Measurements from ENCODE around the gene KCNK1.
"Not testable (repeated sequence)": the region's sequence is repeated elsewhere in the genome, so short reads cannot be mapped to it uniquely, and the experiment has no call there.

The KCNK1 gene

DNA sequence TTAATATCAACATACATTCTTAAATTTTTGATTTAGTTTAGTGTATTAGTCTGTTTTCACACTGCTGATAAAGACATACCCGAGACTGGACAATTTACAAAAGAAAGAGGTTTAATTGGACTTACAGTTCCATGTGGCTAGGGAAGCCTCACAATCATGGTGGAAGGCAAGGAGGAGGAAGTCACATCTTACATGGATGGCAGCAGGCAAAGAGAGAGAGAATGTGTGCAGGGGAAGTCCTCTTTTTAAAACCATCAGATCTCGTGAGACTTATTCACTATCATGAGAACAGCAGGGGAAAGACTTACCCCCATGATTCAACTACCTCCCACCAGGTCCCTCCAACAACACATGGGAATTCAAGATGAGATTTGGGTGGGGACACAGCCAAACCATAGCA, 56.5 kb downstream of the KCNK1 start:
- DNase-seq: not testable (repeated sequence)

DNA sequence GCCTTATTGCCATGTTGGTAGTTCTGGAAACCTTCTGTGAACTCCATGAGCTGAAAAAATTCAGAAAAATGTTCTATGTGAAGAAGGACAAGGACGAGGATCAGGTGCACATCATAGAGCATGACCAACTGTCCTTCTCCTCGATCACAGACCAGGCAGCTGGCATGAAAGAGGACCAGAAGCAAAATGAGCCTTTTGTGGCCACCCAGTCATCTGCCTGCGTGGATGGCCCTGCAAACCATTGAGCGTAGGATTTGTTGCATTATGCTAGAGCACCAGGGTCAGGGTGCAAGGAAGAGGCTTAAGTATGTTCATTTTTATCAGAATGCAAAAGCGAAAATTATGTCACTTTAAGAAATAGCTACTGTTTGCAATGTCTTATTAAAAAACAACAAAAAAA, 57.4 kb downstream of the KCNK1 start:
- no peak for DNase-seq

DNA sequence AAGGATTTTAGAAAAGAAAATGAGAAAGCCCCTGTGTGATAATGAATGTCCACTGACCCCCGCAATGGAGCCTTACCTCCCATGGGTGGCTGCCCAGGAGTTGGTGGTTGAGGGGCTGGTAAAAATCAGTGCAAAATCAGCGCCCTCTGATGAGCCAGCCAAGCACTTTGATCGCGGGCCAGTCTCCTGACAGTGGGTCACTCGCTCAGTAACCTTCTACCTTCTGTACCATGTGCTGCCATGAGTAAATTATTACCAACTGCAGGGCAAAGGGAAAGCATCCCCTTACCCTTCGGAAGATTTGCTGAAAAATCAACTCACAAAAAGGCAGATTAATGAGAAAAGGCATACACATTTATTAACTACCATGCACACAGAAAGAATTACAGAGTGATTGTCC, 58.8 kb downstream of the KCNK1 start:
- DNase-seq: no peak

GRCh38 chr1:233673261-233673946, 59.5 kb downstream of the KCNK1 start:
- DNase-seq: no peak

DNA sequence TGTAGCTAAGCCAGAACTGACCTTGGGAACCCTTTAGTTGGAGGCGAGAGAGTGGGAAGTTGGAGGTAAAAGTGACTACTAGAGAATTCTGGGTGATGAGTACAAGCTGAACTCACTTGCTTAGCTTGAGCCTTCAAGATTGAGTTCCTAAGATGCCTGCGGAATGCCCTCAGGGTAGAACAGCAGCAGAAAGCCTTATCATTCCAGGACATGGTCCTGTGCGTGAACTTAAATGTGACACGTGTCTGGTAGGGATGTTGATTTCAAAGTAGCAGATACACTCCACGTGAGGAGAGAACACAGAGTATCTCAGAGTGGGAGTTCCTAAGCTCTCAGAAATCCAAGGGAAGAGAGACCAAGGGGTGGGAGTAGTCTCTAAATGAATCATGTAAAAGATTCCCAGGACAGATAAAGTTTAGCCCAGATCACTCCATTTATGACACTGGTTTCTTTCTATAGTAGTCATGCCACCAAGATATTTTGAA, 60.1 kb downstream of the KCNK1 start:
- no peak for DNase-seq

- DNase-seq: no peak
Observed at GRCh38 chr1:233675446-233675845, 61.5 kb downstream of the KCNK1 start.

GRCh38 chr1:233675893-233676292, 62.0 kb downstream of the KCNK1 start:
- DNase-seq: no peak

DNA sequence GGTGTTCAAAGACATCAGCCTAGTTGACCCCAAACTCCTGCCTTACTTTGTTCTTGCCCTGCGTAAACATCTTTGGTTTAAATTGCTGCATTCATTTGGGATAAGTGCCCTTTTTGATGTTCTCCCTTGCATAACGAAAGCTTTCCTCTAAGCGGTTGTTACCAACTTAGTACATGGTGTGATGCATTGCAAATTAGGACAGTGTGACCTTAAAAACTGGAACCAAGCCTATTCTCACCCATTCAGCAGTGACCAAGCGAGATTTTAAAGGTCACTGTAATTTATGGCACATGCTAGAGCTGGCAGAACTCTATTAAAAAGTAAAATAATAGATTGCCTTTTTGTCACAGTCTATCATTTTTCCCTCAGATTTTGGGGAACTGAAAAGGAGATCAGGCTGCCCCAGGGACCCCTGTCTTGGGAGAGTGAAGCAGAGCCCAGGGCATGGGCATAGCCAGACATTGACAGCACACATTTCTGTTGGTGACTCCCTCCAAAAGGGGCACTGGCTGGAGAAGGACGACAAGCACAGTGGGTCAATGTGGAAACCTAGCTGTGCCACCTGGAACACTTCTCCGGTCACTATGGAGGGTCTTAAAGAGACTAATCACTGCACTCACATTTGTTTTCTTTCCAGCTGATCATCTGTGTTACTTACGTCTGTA, 63.9 kb downstream of the KCNK1 start:
- no peak for DNase-seq

DNA sequence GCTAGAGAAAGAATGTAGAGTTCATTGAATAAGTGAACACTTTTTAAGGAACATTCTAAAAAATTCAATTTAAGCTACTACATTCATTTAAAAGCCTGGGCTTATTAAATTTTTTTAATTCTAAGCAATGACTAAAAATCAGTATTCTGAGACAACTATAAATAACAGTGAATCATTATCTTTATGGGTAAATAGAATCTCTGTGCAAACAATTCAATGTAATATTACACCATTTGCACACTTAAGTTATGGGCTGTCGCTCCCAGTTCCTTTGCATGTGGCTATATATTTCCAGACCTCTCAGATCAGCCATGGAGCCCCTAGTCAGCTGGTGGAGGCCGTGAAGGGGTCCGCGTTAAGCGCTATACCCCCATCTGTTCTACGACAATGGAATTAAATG, 65.1 kb downstream of the KCNK1 start:
- DNase-seq: no peak

DNA sequence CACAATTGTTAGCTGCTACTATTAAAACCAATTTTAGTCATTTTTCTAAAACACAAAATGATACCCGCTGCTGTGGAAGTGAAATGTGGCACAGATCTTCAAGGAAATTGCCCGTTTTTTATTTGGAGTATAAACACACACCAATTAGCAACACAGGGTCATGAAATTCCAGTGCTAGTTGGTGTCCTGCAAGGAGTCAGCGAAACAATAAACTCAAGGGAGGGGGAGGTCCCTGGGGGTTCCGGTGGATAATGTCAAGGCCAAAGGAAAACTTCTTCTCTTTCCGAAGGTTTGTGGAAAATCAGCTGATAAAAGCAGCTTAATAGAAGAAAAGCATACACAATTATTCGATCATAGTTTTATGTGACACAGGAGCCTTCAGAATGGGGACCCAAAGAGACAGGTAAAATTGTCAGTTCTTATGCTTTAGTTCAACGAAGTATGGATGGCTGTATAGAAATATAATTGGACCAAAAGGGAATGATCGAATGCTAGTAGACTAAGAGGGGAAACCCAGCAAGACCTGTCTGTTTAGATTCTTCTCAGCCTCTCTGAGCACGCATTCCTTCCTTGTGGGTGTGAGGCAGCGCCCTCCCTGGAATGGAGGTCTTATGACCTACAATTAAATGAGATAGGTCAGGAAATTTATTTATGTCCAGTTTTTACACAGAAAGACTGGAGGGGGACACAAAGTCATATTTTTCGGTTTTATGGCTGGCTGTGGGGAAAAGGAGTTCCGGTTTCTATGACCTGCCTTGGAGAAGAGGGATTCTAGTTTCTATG, 65.9 kb downstream of the KCNK1 start:
- DNase-seq: no peak

DNA sequence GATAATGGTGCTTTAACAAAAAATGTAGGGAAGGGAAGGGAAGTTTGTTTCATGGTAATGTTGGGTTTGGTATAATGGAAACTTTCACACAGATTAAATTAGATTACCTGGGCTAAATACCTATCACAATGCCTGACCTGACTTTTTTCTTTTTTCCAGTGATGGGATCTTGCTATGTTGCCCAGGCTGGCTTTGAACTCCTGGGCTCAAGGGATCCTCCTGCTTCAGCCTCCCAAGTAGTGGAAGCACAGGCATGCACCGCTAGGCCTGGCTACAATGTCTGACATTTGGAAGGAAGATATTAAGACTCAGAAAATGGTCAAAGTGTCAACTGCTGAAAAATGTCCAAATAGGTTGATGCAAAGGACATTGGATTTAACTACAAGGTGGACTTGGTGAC, 67.4 kb downstream of the KCNK1 start:
- no peak for DNase-seq

GRCh38 chr1:233686653-233687052, 72.7 kb downstream of the KCNK1 start:
- DNase-seq: not testable (repeated sequence)

- no peak for DNase-seq
Observed at GRCh38 chr1:233689017-233689747, 75.3 kb downstream of the KCNK1 start.

DNA sequence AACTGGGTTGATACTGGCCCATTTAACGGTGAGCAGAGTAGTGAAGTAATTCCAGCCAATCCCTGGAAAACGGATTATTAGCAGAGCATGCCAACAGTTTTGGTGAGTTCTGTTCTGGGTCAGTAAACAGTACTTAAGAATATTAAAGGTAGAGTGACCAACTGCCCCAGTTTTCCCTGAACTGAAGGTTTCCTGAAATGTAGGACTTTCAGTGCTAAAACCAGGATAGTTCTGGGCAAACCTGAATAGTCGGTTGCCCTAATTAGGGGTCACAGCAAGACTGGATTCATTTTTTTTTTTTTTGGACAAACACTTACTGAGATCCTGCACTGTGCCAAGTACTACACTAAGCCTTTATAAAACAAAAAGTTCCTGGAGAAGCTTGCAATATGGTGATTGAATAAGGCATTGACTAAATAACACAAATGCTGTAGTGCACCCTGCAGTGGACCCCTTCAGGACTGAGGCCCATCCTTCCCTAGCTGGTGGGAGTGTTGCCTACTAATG, 75.9 kb downstream of the KCNK1 start:
- no peak for DNase-seq

- DNase-seq: no peak
Observed at GRCh38 chr1:233695901-233696300, 82.0 kb downstream of the KCNK1 start.

GRCh38 chr1:233700338-233700737, 86.4 kb downstream of the KCNK1 start:
- DNase-seq: no peak

DNA sequence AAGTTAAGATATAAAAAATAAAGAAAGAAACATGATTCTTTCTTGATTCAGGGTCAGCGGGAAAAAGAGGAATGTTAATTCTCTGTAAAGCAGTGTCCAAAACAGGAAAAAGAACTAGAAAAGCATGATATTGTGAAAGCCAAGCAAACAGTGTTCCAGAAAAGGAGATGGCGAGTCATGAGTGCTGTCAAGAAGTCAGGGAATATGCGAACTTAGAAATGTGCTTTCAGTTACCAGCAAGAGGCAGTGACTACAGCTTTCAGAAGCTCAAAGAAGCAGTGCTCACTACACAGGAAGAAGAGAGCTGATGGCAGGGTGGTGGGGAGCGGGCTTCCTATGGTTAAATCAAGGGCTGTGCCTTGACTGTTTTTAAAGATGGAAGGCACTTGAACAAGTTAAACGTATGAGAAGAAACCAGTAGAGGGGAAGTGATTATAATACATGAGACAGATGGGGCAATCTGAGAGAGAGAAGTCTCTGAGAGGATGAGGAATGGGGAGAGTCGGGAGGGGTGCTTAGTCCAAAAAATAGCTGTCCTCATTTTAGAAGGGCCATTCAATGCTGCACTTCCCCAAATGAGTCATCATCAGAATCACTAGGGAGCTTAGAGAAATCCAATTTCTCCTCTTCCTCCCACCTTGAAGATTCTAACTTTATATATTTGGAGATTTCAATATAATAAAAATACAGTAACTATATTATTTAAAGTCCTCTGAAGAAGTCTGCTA, 90.4 kb downstream of the KCNK1 start:
- DNase-seq: no peak

DNA sequence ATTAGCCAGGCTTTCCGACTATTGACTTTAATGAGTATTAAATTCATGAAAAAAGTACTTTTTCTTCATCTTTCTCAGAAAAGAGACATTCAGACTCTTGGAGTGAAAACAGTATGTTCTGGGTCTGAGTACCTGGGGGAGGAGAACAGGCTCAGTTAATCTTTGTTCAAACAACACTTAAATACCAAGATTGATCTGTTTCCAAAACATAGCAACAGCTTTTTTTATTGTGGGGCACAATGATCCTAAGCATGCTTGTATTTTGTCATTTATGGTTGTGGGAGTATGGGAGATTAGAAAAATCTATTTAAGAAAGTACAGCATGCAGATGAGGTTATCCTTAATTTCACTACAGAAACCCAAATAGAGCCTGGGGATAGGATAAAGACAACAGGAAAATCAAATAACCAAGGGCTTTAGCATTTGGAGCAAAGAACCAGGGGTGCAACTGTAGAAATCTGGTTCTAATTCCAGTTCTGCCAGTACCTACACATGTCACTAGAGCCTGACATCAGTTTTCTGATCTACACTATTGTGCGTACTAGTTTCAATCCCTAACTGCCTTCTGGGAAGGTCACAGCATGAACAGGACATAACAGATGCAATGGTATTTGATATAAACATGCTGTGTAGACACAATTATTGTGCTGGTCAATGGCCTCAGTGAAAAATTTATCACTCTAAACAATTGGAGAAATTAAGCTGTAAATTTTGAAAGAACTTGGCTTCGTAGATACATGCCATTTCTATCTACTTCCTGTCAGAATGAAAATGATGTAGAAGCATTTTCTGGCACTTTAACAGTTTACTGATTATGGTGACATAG, 91.2 kb downstream of the KCNK1 start:
- DNase-seq: no peak

- peak; percentile 4 for DNase-seq
Observed at GRCh38 chr1:233707153-233707879, 93.4 kb downstream of the KCNK1 start.
